GM12892 (cell line): ENCODE results near the gene BAIAP3.

ENCODE experiments used
- POLR2A ChIP-seq: IDR thresholded peaks from 2 replicates; pipeline ENCODE4 v1.6.1; 2011; ENCODE audit warnings: low read depth, low read length, control low read depth
- POLR2AphosphoS5 ChIP-seq: IDR thresholded peaks from 2 replicates; pipeline ENCODE4 v1.6.1; 2011; ENCODE audit warnings: low read depth, low read length, control low read depth
- TAF1 ChIP-seq: IDR thresholded peaks from 2 replicates; pipeline ENCODE4 v1.6.1; 2011; ENCODE audit warnings: low read depth, mild to moderate bottlenecking, control low read depth, low read length, borderline replicate concordance

GRCh38 chr16:1290063-1290501 lies 43.4 kb upstream of the BAIAP3 start:
- TF ChIP-seq POLR2A, result no peak
- no peak for TF ChIP-seq POLR2AphosphoS5
- TF ChIP-seq TAF1, result no peak
